A172 (cell line): Measurements from ENCODE around the gene DNAJC15. TPM values are rescaled to one million over a fixed set of nuclear protein-coding genes. Genes with fewer than 3 reads are reported as not detected.
A peak's percentile ranks its signal among the peaks of the same experiment; 100 is the strongest.
"Not testable (repeated sequence)": the region's sequence is repeated elsewhere in the genome, so short reads cannot be mapped to it uniquely, and the experiment has no call there.

Source experiments
- DNase-seq: peaks from one replicate; pipeline ENCODE4 v3.0.0-alpha.2; 2015; ENCODE audit warnings: low spot score
- total RNA-seq: library from RNA; depleted of rRNA; stranded (reverse); fragments of >200 nt; shearing (Covaris generic); gene quantifications from 2 replicates; pipeline ENCODE4 v1.2.3, GENCODE V29; 2014

DNAJC15 gene
- total RNA-seq, 1 experiment from 2014 or later: 3.4 TPM

GRCh38 chr13:43003729-43004128, 19.7 kb upstream of the DNAJC15 start:
- no peak for DNase-seq

GRCh38 chr13:43005460-43006236, 17.7 kb upstream of the DNAJC15 start:
- DNase-seq: peak; percentile 42

GRCh38 chr13:43006893-43007631, 16.3 kb upstream of the DNAJC15 start:
- peak; percentile 38 for DNase-seq

- DNase-seq: no peak
These were observed 14.8 kb upstream of the DNAJC15 start for GRCh38 chr13:43008596-43008995.

GRCh38 chr13:43009506-43009905, 13.9 kb upstream of the DNAJC15 start:
- no peak for DNase-seq

- no peak for DNase-seq
These were observed 9.2 kb upstream of the DNAJC15 start for GRCh38 chr13:43014162-43014561.

- DNase-seq: no peak
These were observed 7.2 kb upstream of the DNAJC15 start for GRCh38 chr13:43016226-43016625.

- no peak for DNase-seq
These were observed 3.6 kb upstream of the DNAJC15 start for GRCh38 chr13:43019811-43020210.

GRCh38 chr13:43020794-43021193, 2.6 kb upstream of the DNAJC15 start:
- DNase-seq: no peak

GRCh38 chr13:43021926-43022670, 1.3 kb upstream of the DNAJC15 start:
- DNase-seq: no peak

GRCh38 chr13:43022934-43023288, 475 bp upstream of the DNAJC15 start:
- no peak for DNase-seq

GRCh38 chr13:43026262-43026661, 2.9 kb downstream of the DNAJC15 start:
- DNase-seq: no peak

GRCh38 chr13:43030548-43030947, 7.2 kb downstream of the DNAJC15 start:
- no peak for DNase-seq

- DNase-seq: no peak
These were observed 8.5 kb downstream of the DNAJC15 start for GRCh38 chr13:43031881-43032280.

GRCh38 chr13:43033038-43033437, 9.7 kb downstream of the DNAJC15 start:
- no peak for DNase-seq

GRCh38 chr13:43036351-43037250, 13.2 kb downstream of the DNAJC15 start:
- DNase-seq: no peak

GRCh38 chr13:43039966-43040365, 16.6 kb downstream of the DNAJC15 start:
- no peak for DNase-seq

GRCh38 chr13:43040581-43041368, 17.4 kb downstream of the DNAJC15 start:
- not testable (repeated sequence) for DNase-seq

GRCh38 chr13:43041369-43041921, 18.1 kb downstream of the DNAJC15 start:
- DNase-seq: no peak

- DNase-seq: no peak
These were observed 19.1 kb downstream of the DNAJC15 start for GRCh38 chr13:43042410-43042921.
